ENCODE results near the gene LONP1.

Gene LONP1

GRCh38 chr19:5679289-5680083, 40.5 kb downstream of the LONP1 start:
- DNase-seq (ENCODE audit: low read depth): no peak

- no peak for DNase-seq (ENCODE audit: low read depth)
Observed at GRCh38 chr19:5678071-5678718, 41.8 kb downstream of the LONP1 start.

GRCh38 chr19:5677580-5677979, 42.4 kb downstream of the LONP1 start:
- DNase-seq (ENCODE audit: low read depth): no peak

- DNase-seq (ENCODE audit: low read depth): no peak
Observed at GRCh38 chr19:5677136-5677535, 42.8 kb downstream of the LONP1 start.

GRCh38 chr19:5676772-5677105, 43.2 kb downstream of the LONP1 start:
- DNase-seq (ENCODE audit: low read depth): no peak

GRCh38 chr19:5676105-5676771, 43.7 kb downstream of the LONP1 start:
- no peak for DNase-seq (ENCODE audit: low read depth)

GRCh38 chr19:5674714-5675113, 45.2 kb downstream of the LONP1 start:
- DNase-seq (ENCODE audit: low read depth): no peak

GRCh38 chr19:5673752-5674151, 46.2 kb downstream of the LONP1 start:
- DNase-seq (ENCODE audit: low read depth): no peak

GRCh38 chr19:5672708-5673459, 47.1 kb downstream of the LONP1 start:
- no peak for DNase-seq (ENCODE audit: low read depth)

GRCh38 chr19:5671600-5671999, 48.3 kb downstream of the LONP1 start:
- no peak for DNase-seq (ENCODE audit: low read depth)

- DNase-seq (ENCODE audit: low read depth): no peak
Observed at GRCh38 chr19:5669212-5669611, 50.7 kb downstream of the LONP1 start.

GRCh38 chr19:5667751-5668271, 52.1 kb downstream of the LONP1 start:
- DNase-seq (ENCODE audit: low read depth): no peak

- DNase-seq (ENCODE audit: low read depth): no peak
Observed at GRCh38 chr19:5666921-5667610, 52.9 kb downstream of the LONP1 start.

- DNase-seq (ENCODE audit: low read depth): no peak
Observed at GRCh38 chr19:5665781-5666513, 54.0 kb downstream of the LONP1 start.

- no peak for DNase-seq (ENCODE audit: low read depth)
Observed at GRCh38 chr19:5664515-5664914, 55.4 kb downstream of the LONP1 start.

GRCh38 chr19:5663904-5664303, 56.0 kb downstream of the LONP1 start:
- DNase-seq (ENCODE audit: low read depth): no peak

GRCh38 chr19:5661483-5661882, 58.5 kb downstream of the LONP1 start:
- no peak for DNase-seq (ENCODE audit: low read depth)

GRCh38 chr19:5655412-5655811, 64.5 kb downstream of the LONP1 start:
- DNase-seq (ENCODE audit: low read depth): no peak

GRCh38 chr19:5654931-5655330, 65.0 kb downstream of the LONP1 start:
- no peak for DNase-seq (ENCODE audit: low read depth)

- DNase-seq (ENCODE audit: low read depth): no peak
Observed at GRCh38 chr19:5652261-5652660, 67.7 kb downstream of the LONP1 start.

GRCh38 chr19:5651361-5651760, 68.6 kb downstream of the LONP1 start:
- DNase-seq (ENCODE audit: low read depth): no peak
